ENCODE measurements around the gene GSDMA. TPM values are rescaled to one million over a fixed set of nuclear protein-coding genes. Genes with fewer than 3 reads are reported as not detected.

Gene GSDMA
- total and polyA plus RNA-seq, 8 donors = 0.09 to 0.73 TPM; not detected in 6

GRCh38 chr17:40020146-40020545, 57.3 kb downstream of the GSDMA start:
- no peaks in the 10 kb centered on the region for H3K27me3 ChIP-seq
- no peak overlapping the region for H3K4me3 ChIP-seq
- intact Hi-C loops (cut with DNase I) = loop anchor here in 1 of 3 donors (10.0 kb wide), 1 partner anchor 145 kb away; no protein-coding TSS in a partner anchor
- H3K9me3 ChIP-seq = no peaks in the 10 kb centered on the region
- DNase-seq (peak in 1 of 6 donors; percentile 51), ATAC-seq (no peak), FAIRE-seq (no peak)
- H3K36me3 ChIP-seq = peaks cover 0 to 24% (median 0%) of the 10 kb centered on the region in 3 donors
- peaks cover 0 to 12% (median 7%) of the 10 kb centered on the region in 3 donors for H3K4me1 ChIP-seq
- no peak overlapping the region for H3K27ac ChIP-seq
- TF ChIP-seq CTCF (IDR thresholded peaks at IDR 0.05) = no peak
- 90 to 94% methylated on average over 13 of the region's 13 CpGs for WGBS, 2 donors

- Histone ChIP-seq H3K27ac (no peak overlapping the region), H3K4me1 (peaks cover 0 to 12% (median 7%) of the 10 kb centered on the region in 3 donors), H3K4me3 (no peak overlapping the region), H3K27me3 (no peaks in the 10 kb centered on the region), H3K9me3 (no peaks in the 10 kb centered on the region), H3K36me3 (peaks cover 0 to 33% (median 0%) of the 10 kb centered on the region in 3 donors)
- ATAC-seq (no peak), FAIRE-seq (no peak), DNase-seq (no peak)
- TF ChIP-seq CTCF (IDR thresholded peaks at IDR 0.05) = no peak
- intact Hi-C loops (cut with DNase I) = loop anchor here in 1 of 3 donors (10.0 kb wide), 1 partner anchor 143 kb away; no protein-coding TSS in a partner anchor
- 94% methylated on average over 9 of the region's 9 CpGs for WGBS, 2 donors
Observed at GRCh38 chr17:40021451-40021971, 58.7 kb downstream of the GSDMA start.

DNA sequence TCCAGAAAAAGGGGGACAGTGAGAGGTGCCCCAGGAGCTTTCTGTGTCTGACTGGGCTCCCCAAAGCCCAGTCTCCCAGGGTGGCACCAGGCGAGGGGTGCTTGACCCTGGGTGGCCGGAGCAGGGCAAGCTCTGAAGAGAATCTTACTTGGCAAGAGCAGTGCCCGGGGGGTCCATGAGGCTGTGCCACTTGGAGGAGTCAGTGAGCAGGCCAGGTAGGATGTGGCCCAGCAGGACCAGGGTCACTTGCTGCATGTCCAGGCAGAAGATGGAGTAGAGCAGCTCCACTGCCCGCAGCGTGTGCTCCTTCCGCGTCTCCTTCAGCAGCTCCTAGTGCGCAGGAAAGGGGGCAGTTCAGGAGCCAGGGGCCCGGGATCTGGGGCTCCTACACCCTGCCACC, 59.7 kb downstream of the GSDMA start:
- peaks cover 0 to 15% (median 7%) of the 10 kb centered on the region in 3 donors for H3K4me1 ChIP-seq
- no peak for TF ChIP-seq CTCF (IDR thresholded peaks at IDR 0.05)

GRCh38 chr17:40022961-40023541, 60.2 kb downstream of the GSDMA start:
- peaks cover 0 to 15% (median 7%) of the 10 kb centered on the region in 3 donors for H3K4me1 ChIP-seq
- TF ChIP-seq CTCF (IDR thresholded peaks at IDR 0.05) = no peak
- no peaks in the 10 kb centered on the region for H3K27me3 ChIP-seq
- peak overlapping the region in 2 of 4 donors; percentile 11 to 41 for H3K27ac ChIP-seq
- H3K36me3 ChIP-seq = peaks cover 0 to 37% (median 0%) of the 10 kb centered on the region in 3 donors
- ATAC-seq (peak in 3 of 4 donors; percentile 29 to 40 (median 34)), DNase-seq (peak in 1 of 6 donors; percentile 65), FAIRE-seq (no peak)
- intact Hi-C loops (cut with DNase I) = loop anchor here in 1 of 3 donors (10.0 kb wide), 1 partner anchor 142 kb away; no protein-coding TSS in a partner anchor
- WGBS, 2 donors = 70 to 76% methylated on average over 19 of the region's 19 CpGs
- no peaks in the 10 kb centered on the region for H3K9me3 ChIP-seq
- H3K4me3 ChIP-seq = no peak overlapping the region

More for the DNA sequence above, 59.7 kb downstream of the GSDMA start:
- FAIRE-seq (no peak), DNase-seq (no peak), ATAC-seq (no peak)
- no peak overlapping the region for H3K27ac ChIP-seq
- intact Hi-C loops (cut with DNase I) = loop anchor here in 1 of 3 donors (10.0 kb wide), 1 partner anchor 142 kb away; no protein-coding TSS in a partner anchor
- H3K9me3 ChIP-seq = no peaks in the 10 kb centered on the region
- H3K27me3 ChIP-seq = no peaks in the 10 kb centered on the region
- H3K4me3 ChIP-seq = no peak overlapping the region
- peaks cover 0 to 33% (median 0%) of the 10 kb centered on the region in 3 donors for H3K36me3 ChIP-seq
- 91 to 94% methylated on average over 9 of the region's 9 CpGs for WGBS, 2 donors

Data from pancreas (tissue), 10 donors.